HG03280 (cell line): Measurements from ENCODE around the gene DGKI.
A peak's percentile ranks its signal among the peaks of the same experiment; 100 is the strongest.
"Not testable (repeated sequence)": the region's sequence is repeated elsewhere in the genome, so short reads cannot be mapped to it uniquely, and the experiment has no call there.

Experiments used
- ATAC-seq: cut with Tn5 transposase; IDR thresholded peaks from one replicate; pipeline ENCODE4 v1.9.1; 2021; ENCODE audit warnings: mild to moderate bottlenecking, moderate library complexity; ENCODE audit not compliant: unreplicated experiment

The DGKI gene

DNA sequence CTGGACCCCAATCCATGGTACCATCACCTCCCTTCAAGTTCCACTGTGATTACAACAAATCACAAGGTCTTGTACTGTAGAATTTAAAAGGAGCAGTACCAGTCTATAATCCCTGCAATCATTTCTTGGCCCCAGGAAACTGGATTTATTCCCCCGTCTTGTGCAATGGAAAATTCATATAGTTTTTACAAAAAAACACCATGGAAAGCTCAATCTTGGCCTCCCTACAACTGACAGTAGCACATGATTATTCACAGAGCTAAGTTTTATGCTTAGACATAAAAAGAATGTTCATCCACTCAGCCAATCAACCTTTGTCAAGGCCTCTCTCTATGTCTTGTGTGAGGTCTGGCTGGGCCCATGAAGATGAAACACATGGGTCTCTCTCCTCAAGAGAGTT is 10.2 kb downstream of the DGKI start:
- ATAC-seq: no peak

DNA sequence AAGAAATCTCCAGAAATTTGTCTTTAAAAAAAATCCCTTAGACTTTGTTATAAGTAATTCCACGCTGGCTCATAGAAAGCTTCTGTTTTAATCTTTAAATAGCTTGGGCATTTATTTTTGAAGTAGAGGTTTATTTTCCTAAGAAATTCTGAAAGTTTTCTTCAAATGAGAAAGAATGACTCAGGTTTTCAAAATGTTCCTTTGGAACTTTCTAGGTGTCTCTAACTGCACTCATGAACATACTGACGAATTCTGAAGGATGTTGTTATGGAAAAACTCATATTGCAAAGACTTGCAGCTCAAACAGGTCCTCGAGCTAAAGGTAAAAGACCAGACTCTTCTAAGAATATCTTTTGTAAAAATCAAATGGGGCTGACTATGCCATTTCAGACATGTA is 10.7 kb downstream of the DGKI start:
- ATAC-seq: no peak

DNA sequence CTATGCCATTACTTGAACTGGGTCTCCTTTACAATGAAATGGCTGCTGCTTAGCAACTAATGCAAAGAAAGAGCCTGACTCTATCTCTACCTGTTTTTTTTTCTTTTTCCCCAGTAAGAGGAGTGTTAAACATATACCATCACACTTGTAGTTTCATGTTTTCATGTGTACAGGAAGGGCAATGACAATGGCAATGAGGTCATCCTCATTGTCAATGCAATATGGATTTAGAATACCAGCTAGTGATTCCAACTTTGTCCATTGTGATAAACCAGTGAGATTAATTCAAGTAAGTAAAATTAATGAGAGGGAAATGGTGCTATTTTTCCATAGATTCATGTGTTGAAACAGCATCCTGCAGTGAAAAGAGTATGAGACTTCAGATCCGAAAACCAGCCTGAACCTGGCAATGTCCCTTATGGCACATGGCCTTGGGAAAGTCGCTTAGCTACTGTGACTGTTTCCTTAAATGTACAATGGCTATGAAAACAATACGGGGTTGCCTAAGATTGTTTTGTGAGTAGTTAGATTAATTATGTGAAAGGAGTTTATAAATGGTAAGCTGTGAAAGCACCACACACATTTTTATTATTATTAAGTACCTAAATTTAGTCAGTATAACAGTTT is 11.2 kb downstream of the DGKI start:
- ATAC-seq: no peak

DNA sequence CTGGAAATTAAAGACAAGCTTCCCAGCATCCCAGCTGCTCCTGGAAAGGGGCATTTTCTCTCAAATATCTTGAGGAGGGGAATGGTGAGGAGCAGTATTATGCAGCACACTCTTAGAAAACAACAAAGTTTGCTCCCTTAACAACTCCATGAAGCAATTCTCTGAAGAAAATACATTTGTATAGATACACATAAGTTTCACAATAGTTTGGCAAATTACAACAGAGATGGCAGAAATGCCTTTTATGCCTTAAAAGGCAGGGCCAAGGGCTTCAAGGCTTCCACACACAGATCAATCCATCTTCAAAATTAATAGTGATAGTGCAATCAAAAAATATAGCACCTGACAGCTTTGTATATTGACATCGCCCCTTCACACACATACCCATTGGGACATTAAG is 12.2 kb downstream of the DGKI start:
- no peak for ATAC-seq

DNA sequence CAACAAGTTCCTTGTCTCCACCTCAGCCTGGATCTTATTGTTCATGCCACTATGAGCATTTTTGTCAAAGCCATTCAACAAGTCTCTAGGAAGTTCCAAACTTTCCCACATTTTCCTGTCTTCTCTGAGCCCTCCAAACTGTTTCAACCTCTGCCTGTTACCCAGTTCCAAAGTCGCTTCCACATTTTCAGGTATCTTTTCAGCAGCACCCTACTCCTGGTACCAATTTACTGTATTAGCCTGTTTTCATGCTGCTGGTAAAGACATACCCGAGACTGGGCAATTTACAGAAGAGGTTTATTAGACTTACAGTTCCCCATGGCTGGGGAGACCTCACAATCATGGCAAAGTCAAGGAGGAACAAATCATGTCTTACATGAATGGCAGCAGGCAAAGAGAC is 13.8 kb downstream of the DGKI start:
- not testable (repeated sequence) for ATAC-seq

DNA sequence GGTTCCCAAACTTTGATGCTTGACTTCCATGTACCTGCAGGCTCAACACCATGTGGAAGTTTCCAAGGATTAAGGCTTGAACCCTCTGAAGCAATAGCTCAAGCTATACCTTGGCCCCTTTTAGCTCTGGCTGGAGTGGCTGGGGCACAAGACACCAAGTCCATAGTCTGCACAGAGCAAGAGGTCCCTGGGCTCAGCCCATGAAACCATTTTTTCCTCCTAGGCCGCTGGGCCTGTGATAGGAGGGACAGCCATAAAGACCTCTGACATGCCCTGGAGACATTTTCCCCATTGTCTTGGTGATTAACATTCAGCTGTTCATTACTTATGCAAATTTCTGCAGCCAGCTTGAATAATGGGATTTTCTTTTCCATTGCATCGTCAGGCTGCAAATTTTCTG is 14.4 kb downstream of the DGKI start:
- no peak for ATAC-seq

DNA sequence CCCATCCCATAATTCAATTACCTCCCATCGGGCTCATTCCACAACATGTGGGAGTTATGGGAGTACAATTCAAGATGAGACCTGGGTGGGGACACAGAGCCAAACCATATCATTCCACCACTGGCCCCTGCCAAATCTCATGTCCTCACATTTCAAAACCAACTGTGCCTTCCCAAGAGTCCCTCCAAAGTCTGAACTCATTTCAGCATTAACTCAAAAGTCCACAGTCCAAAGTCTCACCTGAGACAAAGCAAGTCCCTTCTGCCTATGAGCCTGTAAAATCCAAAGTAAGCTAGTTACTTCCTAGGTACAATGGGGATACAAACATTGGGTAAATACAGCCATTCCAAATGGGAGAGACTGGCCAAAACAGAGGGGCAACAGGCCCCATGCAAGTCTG is 15.2 kb downstream of the DGKI start:
- ATAC-seq: not testable (repeated sequence)

DNA sequence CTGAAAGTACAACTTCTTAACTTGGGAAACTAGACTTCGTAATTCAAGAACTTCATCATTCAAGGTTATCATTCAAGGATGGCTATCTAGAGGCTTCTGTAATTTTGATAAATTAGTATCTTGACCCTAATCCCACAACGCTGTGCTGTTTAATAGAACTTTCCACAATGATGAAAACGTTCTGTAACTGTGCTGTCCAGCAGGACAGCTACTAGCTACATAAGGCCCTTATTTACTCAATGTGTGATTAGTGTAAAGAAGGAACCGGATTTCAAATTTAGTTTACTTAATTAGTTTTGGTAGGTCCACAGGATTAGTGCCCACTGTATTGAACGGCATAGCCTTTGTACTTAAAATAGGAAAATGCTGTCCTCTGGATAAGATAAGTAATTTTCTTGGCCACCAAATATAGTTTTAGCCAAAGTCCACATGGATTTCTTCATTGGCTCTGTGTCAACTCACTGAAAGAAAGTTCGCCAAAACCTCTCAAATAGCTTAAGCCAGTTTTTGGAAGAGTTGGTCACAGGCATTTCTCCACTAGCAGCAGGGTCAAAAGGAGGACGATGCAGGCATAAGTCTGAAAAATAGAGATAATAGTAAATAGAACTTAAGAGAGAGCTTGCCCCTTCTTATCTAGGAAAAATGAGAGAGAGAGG is 17.3 kb downstream of the DGKI start:
- ATAC-seq: no peak

DNA sequence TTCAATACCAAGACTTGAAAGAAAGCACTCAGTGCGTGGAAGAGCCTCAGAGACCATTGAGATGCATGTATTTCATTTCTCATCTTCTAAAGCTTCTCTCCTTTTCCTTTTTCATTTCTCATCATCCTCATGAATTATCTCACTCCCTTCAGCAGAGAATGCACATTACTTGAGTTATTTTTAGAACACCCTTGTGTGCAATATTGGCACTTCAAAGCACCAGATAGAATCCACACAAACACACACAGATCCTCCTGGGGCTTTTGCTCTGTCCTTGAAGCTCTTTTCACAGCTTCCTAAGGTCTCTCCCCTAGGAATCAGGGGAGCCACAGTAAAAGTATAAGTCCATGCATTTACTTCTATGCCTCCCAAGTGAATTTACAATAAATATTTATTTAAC is 18.3 kb downstream of the DGKI start:
- ATAC-seq: no peak

DNA sequence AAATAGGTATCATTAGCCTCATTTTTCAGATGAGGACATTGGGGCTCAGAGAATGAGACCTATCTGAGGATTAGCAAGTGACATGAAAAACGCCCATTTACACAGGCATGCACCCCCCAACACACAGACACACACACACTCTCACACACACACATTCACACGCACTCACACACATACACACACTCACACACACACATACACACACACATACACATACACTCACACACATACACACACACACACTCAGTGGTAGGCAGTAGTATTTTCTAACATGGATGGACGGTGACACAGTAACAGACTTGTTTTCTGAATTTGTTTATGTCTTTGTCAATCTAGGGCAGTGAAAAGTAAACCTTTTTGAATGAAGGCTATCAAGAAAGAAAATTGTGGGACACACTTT is 21.3 kb downstream of the DGKI start:
- ATAC-seq: no peak

DNA sequence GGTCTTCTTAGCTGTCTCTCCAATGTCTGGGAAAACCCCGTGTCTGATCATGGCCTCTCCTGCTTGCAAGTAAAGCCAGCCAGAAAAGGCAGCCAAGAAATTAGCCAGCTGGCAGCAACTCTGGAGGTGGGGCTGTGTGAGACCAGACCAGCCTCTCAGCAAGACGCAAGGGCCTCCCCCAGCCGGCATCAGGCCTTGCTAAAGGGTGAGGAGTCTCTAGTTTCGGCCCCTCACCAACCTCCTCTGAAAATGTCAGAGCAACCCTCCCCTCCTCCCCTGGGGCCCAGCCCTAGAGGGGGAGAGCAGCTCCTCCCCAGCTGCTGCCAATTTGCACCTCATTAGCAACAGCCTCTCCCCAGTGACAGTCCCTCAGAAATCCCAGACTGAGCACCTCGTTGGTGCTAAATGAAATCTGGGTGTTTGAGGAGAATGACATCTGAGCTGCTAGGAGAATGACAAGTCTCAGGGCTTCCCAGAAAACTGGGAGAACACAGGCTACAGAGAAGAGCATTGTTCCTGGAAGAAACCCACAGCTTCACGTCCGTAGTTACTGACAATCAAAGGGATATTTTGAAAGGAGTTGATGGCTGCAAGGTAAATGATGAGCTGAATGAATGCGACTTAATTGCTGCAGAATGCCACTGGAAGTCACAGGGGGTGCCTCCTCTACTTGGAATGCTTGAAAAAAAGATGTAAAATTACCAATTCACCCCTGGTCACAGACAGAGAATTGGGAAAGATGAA is 25.9 kb downstream of the DGKI start:
- ATAC-seq: no peak

DNA sequence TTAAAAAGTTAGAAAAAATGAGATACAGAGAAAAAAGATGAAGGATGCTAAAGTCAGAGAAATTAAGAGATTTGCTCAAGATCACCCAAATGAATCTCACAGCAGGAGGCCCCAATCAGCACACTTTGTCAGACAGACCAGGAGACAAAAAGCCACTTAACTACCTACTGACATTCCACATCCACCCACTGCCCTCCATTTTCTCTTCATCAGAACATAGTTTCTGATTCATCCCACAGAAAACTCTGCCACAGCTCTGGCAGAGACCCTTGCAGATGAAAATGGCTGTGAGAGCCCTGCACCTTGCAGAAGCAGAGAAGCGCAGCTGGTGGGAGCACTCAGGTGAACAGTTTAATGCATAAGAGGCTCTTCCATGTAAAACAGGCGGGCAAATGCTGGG is 26.6 kb downstream of the DGKI start:
- ATAC-seq: no peak

DNA sequence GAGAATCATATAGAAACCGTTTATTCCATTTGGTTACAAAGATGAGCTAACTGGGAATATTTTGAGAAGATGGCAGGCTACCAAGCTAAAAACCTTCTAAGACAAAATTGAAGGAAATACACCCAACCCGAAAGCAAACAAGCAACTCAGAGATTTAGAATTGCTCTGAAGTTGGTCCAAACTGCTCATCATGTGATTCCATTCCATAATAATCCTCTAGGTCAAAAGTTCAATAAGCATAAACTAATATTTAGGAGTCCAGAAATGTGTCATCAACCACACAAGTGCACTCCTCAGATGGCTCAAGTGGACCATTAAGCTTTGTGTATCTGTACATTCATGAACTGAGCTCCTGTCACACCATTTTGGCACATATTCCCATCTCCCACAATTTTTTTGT is 28.7 kb downstream of the DGKI start:
- ATAC-seq: no peak

DNA sequence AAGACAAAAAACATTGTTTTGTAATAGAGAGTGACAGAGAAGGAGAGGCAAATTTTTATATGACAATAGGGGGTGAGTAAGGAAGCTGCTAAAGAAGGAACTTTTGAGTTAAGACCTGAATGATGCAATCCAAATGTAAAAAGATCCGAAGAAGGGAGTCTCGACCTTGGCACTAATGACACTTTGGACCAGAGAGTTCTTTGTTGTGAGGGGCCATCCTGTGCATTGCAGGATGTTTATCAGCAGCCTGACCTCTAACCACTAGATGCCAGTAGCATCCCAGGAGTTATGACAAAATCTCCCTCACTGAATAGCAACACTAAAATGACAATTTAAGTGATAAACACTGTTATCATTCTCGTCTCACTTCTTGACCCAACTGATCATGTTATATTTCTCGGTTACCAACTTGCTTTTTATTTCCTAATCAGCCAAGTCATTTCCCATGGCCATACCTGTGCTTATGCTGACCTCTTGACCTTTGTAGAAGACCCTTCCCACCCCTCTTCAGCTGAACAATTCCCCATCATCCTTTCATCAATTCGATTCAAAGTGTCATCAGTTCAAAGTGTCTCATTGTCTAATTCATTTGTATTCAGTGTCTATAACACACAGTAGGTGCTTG is 30.0 kb downstream of the DGKI start:
- ATAC-seq: no peak

DNA sequence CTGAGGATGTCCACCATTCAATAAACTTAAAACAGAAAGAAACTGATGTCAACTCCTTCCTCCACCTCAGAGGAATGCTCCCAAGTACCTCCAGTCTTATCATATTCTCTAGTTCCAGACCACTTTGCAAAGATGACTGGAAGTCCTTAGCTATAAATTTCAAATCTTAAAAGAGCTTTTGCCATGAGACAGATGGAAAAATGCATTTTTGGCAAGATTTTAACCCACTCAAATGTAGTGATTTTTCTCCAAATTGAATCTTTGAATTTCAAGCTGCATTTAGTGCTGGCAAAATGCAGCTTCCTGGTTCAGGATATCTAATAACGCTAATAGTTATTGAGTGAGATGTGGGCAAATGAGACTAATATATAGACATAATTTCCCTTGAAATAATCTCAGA is 33.2 kb downstream of the DGKI start:
- no peak for ATAC-seq

DNA sequence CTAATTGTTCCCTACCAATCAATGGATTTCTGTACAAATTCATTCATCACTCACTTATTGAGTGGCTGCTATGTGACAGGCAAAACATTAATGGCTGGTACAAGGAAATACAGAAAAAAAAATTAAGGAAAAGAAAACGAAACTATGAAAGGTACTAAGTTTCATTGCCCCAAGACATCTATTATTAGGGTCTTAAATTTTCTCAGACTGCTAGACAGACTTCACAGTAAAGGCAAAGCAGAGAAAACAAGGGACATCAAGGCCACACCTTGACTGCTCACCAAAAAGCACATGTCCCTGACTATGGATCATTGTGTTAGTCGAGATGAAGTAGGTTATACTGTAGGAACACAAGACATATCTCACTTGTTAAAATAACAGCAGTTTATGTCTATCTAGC is 36.5 kb downstream of the DGKI start:
- no peak for ATAC-seq

DNA sequence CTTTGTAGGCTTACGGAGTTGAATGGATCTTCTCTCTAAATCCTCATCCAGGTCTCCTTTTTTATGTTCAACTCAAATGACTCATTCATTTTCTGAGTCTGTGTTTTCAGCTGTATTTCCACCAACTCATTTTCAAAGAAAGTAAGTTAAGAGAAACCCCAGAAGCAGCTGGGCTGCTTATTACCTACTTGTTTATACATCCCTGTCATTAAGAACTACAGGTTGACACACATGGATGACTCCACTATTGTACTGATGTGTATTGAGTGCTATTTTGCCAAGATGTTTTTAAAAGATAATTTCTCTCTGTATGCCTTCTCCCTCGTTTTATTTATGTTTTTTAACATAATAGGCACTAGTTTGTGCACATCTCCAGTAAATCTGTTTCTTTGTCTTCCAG is 41.9 kb downstream of the DGKI start:
- ATAC-seq: no peak

DNA sequence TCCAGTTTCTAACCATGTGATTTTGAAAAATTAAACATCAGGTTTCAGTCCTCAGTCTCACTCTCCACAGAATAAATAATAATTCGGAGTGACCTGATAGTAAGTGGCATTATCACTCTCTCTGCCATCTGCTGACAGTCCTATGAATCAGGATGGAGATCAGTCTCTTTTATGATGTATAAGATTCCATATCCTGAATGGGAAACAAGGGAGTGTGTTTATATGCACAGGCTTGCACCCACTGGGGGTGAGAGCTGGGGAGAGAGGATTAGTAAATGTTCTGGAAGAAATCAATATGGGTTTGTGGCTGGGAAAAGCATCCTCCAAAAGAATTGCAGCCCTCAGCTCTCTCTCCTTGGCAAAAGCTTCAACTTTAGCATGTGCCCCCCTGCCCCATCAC is 45.3 kb downstream of the DGKI start:
- ATAC-seq: no peak

DNA sequence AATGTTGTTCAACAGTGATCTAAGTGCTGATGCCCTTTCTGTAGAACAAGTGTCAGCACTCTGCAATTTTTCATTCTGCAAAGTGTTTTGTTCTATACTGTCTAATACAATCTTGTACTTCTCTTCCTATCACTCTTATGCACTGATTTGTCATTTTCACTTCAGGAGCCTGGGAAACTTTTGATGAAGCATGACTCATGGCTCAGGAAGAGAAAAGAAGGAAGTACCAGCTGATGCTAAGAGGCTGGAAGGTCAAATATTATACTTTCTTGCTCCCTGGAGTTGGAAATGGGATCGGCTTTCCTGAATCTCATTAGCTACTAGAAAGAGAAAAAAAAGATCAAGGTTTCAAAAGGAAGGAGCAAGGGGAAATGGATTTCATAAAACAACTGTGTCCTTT is 45.8 kb downstream of the DGKI start:
- no peak for ATAC-seq

DNA sequence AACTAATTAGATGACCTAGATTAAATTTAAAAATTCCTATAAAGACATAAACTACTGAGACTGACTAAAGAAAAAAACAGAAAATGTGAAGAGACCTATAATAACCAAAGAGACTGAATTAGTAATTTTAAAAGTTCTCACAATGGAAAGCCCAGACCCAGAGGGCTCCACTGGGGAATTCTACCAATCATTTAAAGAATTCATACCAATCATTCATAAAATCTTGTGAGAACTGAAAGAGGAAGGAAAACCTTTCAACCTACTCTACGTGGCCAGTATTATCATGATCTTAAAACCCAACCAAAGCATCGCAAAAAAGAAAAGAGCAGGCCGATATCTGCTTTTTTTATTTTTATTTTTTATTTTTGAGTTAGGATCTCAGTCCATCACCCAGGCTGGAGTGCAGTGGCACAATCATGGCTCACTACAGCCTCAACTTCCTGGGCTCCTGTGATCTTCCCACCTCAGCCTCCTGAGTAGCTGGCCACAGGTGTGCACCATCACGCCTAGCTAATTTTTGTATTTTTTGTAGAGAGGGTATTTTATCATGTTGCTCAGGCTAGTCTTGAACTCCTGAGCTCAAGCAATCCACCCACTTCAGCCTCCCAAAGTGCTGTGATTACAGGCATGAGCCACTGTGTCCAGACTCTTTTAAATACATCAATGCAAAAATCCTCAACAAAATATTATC is 48.6 kb downstream of the DGKI start:
- peak; percentile 64 for ATAC-seq

DNA sequence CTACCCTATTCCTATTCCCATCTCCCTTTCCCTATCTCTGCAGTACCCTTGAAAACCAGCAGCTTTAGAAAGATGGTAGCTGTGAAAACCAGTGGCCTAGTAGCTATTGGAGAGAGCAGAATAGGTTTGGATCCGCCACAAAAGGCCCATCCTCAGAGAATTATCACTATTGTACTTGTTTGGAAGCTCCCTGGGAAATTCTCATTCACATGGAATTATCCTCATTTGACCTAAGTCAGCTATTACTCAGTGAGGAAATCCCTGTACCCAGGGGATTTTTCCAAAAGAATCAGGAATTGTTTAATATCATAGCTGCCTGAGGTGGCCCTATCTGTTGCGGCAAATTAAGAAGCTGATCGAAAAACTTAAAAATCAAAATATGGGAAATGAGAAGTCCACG is 51.6 kb downstream of the DGKI start:
- ATAC-seq: no peak
